Measurements from ENCODE around the gene NGLY1.

DNA sequence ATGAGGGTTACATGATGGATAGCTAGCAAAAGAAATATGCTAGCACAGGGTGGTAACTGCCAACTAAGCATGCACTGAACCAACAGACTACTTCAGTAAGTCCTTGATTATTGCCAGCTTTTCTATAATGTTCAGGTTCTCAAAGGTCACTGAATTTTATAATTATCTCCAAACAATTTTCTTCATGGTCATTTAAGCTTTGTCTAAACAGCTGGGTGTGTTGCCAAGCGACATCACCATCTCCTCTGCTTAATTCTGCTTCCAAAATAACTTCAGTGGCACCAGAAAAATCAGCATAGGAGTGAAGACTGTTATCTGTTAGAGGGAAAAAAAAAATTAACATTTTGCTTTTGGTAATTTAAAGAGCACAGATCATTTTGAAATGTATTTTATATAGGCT, 63.9 kb downstream of the NGLY1 start:
- TF ChIP-seq EZH2 (IDR thresholded peaks at IDR 0.05; ENCODE audit: borderline replicate concordance, low read length): no peak
- TF ChIP-seq, protein P1, sequence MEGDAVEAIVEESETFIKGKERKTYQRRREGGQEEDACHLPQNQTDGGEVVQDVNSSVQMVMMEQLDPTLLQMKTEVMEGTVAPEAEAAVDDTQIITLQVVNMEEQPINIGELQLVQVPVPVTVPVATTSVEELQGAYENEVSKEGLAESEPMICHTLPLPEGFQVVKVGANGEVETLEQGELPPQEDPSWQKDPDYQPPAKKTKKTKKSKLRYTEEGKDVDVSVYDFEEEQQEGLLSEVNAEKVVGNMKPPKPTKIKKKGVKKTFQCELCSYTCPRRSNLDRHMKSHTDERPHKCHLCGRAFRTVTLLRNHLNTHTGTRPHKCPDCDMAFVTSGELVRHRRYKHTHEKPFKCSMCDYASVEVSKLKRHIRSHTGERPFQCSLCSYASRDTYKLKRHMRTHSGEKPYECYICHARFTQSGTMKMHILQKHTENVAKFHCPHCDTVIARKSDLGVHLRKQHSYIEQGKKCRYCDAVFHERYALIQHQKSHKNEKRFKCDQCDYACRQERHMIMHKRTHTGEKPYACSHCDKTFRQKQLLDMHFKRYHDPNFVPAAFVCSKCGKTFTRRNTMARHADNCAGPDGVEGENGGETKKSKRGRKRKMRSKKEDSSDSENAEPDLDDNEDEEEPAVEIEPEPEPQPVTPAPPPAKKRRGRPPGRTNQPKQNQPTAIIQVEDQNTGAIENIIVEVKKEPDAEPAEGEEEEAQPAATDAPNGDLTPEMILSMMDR (IDR thresholded peaks at IDR 0.05; ENCODE audit: low read length): no peak
